Cerebellar cortex (tissue), 1 donor: Measurements from ENCODE around the gene KHDRBS1.
"Not testable (repeated sequence)": the region's sequence is repeated elsewhere in the genome, so short reads cannot be mapped to it uniquely, and the experiment has no call there.

Source experiments
- DNase-seq: peaks from one replicate; pipeline ENCODE4 v3.0.0-alpha.2; 2015; ENCODE audit warnings: low spot score

The KHDRBS1 gene

GRCh38 chr1:32012709-32013385 is 821 bp upstream of the KHDRBS1 start:
- no peak for DNase-seq

- peak; percentile 44 for DNase-seq
These were observed 705 bp downstream of the KHDRBS1 start for GRCh38 chr1:32014199-32014947.

- DNase-seq: no peak
These were observed 1.2 kb downstream of the KHDRBS1 start for GRCh38 chr1:32014948-32015273.

- DNase-seq: no peak
These were observed 6.7 kb downstream of the KHDRBS1 start for GRCh38 chr1:32020339-32020738.

- DNase-seq: not testable (repeated sequence)
These were observed 7.9 kb downstream of the KHDRBS1 start for GRCh38 chr1:32021574-32022018.

- no peak for DNase-seq
These were observed 9.7 kb downstream of the KHDRBS1 start for GRCh38 chr1:32023351-32023750.

GRCh38 chr1:32025515-32025914 is 11.8 kb downstream of the KHDRBS1 start:
- no peak for DNase-seq

GRCh38 chr1:32028746-32029145 is 15.1 kb downstream of the KHDRBS1 start:
- DNase-seq: no peak

- no peak for DNase-seq
These were observed 18.1 kb downstream of the KHDRBS1 start for GRCh38 chr1:32031578-32032274.

- DNase-seq: no peak
These were observed 18.6 kb downstream of the KHDRBS1 start for GRCh38 chr1:32032275-32032615.

GRCh38 chr1:32035119-32035518 is 21.5 kb downstream of the KHDRBS1 start:
- DNase-seq: no peak

GRCh38 chr1:32040711-32041110 is 27.0 kb downstream of the KHDRBS1 start:
- DNase-seq: no peak

- DNase-seq: no peak
These were observed 28.7 kb downstream of the KHDRBS1 start for GRCh38 chr1:32042330-32042729.

- no peak for DNase-seq
These were observed 30.6 kb downstream of the KHDRBS1 start for GRCh38 chr1:32044234-32044633.

- no peak for DNase-seq
These were observed 32.1 kb downstream of the KHDRBS1 start for GRCh38 chr1:32045772-32046171.

GRCh38 chr1:32047701-32048100 is 34.0 kb downstream of the KHDRBS1 start:
- no peak for DNase-seq

- DNase-seq: no peak
These were observed 34.8 kb downstream of the KHDRBS1 start for GRCh38 chr1:32048440-32048839.

- DNase-seq: no peak
These were observed 38.0 kb downstream of the KHDRBS1 start for GRCh38 chr1:32051706-32052105.

GRCh38 chr1:32052887-32053286 is 39.2 kb downstream of the KHDRBS1 start:
- DNase-seq: no peak

GRCh38 chr1:32055416-32055815 is 41.7 kb downstream of the KHDRBS1 start:
- DNase-seq: no peak

- no peak for DNase-seq
These were observed 42.9 kb downstream of the KHDRBS1 start for GRCh38 chr1:32056598-32056997.

- DNase-seq: no peak
These were observed 47.2 kb downstream of the KHDRBS1 start for GRCh38 chr1:32060914-32061313.

- DNase-seq: no peak
These were observed 49.2 kb downstream of the KHDRBS1 start for GRCh38 chr1:32062867-32063230.
